K562 (cell line): ENCODE data around the gene AGAP1. TPM values are rescaled to one million over a fixed set of nuclear protein-coding genes. Genes with fewer than 3 reads are reported as not detected.
A peak's percentile ranks its signal among the peaks of the same experiment; 100 is the strongest.

Source experiments
- ATAC-seq: fragments of 200-7000 bp; cut with Tn5 transposase; 3 replicates; pipeline ENCODE4 v1.9.1; 2020; ENCODE audit warnings: moderate library complexity
- BruUV-seq: library from RNA; stranded (reverse); fragments of 400-500 nt; replicated peaks from 2 replicates; lab custom pipeline; 2021; lab: Mats Ljungman, UMichigan
- CTCF ChIA-PET: fragments of 300-600 bp; formaldehyde crosslinking; extraction: SDS; loops from one replicate; lab custom pipeline; 2021; ENCODE audit warnings: low intra/inter-chr PET ratio; lab: Yijun Ruan, JAX
- POLR2A ChIA-PET: fragments of 300-600, 350-650 bp; sonication (Branson Sonifier 250); formaldehyde crosslinking; extraction: SDS; loops from one replicate; lab custom pipeline; 2021; ENCODE audit warnings: antibody characterized with exemption, inconsistent platforms; lab: Yijun Ruan, JAX
- DNase-seq, 4 experiments: peaks; one replicate each; pipeline versions ENCODE4 v3.0.0 to v3.0.0-alpha.2; 2011 to 2018; ENCODE audit warnings: low spot score in 3 of 4, mixed read lengths in 3 of 4; ENCODE audit errors: extremely low read depth in 1 of 4
- FAIRE-seq: peaks from 2 replicates; lab custom pipeline; 2011; peaks lifted over from hg19 to GRCh38; lab: Jason Lieb, UNC
- H2AFZ ChIP-seq: 2 replicates; pipeline ENCODE4 v1.6.0; 2011; ENCODE audit warnings: low read depth, low read length, control low read depth, inconsistent platforms
- H3K27ac ChIP-seq: fragments of 200-600 bp; 3 replicates; pipeline ENCODE4 v1.8.0; 2011; ENCODE audit warnings: low read depth, mild to moderate bottlenecking, control low read depth, inconsistent platforms, low read length, moderate library complexity, mixed read lengths; ENCODE audit errors: extremely low read depth
- H3K27me3 ChIP-seq, 2 experiments: fragments of 300-600 bp in 1 of 2; 2 replicates in 1 of 2; 3 replicates in 1 of 2; pipeline versions ENCODE4 v1.6.0 to v1.8.0; 2011; ENCODE audit warnings: inconsistent platforms in 2 of 2, low read length in 2 of 2, mild to moderate bottlenecking in 1 of 2, mixed read lengths in 1 of 2, moderate library complexity in 1 of 2; ENCODE audit not compliant: control insufficient read depth in 2 of 2, insufficient read depth in 2 of 2
- H3K36me3 ChIP-seq: fragments of 300-600 bp; 3 replicates; pipeline ENCODE4 v1.8.0; 2011; ENCODE audit warnings: mild to moderate bottlenecking, low read length, inconsistent platforms; ENCODE audit not compliant: control insufficient read depth, insufficient read depth
- H3K4me1 ChIP-seq, 2 experiments: fragments of 200-600 bp in 1 of 2; replicated peaks in 1 of 2; 2 replicates in 1 of 2; 3 replicates in 1 of 2; pipeline versions ENCODE4 v1.5.1 to v1.8.0; 2011; ENCODE audit warnings: inconsistent platforms in 2 of 2, low read length in 2 of 2, mild to moderate bottlenecking in 1 of 2, mixed read lengths in 1 of 2, moderate library complexity in 1 of 2; ENCODE audit not compliant: control insufficient read depth in 2 of 2, insufficient read depth in 2 of 2
- H3K4me2 ChIP-seq: 2 replicates; pipeline ENCODE4 v1.6.1; 2011; ENCODE audit warnings: low read length, control low read depth, inconsistent platforms, mixed read lengths; ENCODE audit not compliant: insufficient read depth
- H3K4me3 ChIP-seq: fragments of 200-600 bp; sonication (generic), shearing (Covaris generic); 2 replicates; pipeline ENCODE4 v1.5.1; 2016; ENCODE audit warnings: control low read depth, inconsistent platforms
- H3K79me2 ChIP-seq: fragments of 200-600 bp; 3 replicates; pipeline ENCODE4 v1.8.0; 2011; ENCODE audit warnings: low read length, inconsistent platforms; ENCODE audit not compliant: control insufficient read depth, insufficient read depth
- H3K9ac ChIP-seq, 2 experiments: 2 replicates each; pipeline versions ENCODE4 v1.6.0 to v1.6.1; 2011; ENCODE audit warnings: low read depth in 2 of 2, low read length in 2 of 2, control low read depth in 1 of 2, inconsistent platforms in 1 of 2, mild to moderate bottlenecking in 1 of 2, mixed read lengths in 1 of 2; ENCODE audit not compliant: insufficient read depth in 1 of 2
- H3K9me1 ChIP-seq: one replicate; pipeline ENCODE4 v1.6.0; 2011; ENCODE audit warnings: inconsistent platforms, mild to moderate bottlenecking, low read length, moderate library complexity; ENCODE audit not compliant: control insufficient read depth, insufficient read depth
- H3K9me3 ChIP-seq: replicated peaks from 2 replicates; pipeline ENCODE4 v1.5.1; 2011; ENCODE audit warnings: low read depth, low read length, inconsistent platforms; ENCODE audit not compliant: control insufficient read depth, insufficient read depth
- H4K20me1 ChIP-seq: replicated peaks from 2 replicates; pipeline ENCODE4 v1.6.1; 2011; ENCODE audit warnings: low read length, inconsistent platforms, mixed read lengths; ENCODE audit not compliant: control insufficient read depth, insufficient read depth
- CTBP1 ChIP-seq: fragments of 450-650 bp; IDR thresholded peaks from 2 replicates; pipeline ENCODE4 v1.6.1; 2016; ENCODE audit warnings: borderline replicate concordance
- HMG20B ChIP-seq: fragments of 250-450 bp; sonication (Bioruptor Pico); IDR thresholded peaks from 2 replicates; pipeline ENCODE4 v1.5.0; 2021; ENCODE audit warnings: mild to moderate bottlenecking
- RBFOX2 ChIP-seq: fragments of 200-400 bp; formaldehyde crosslinking; IDR thresholded peaks from 2 replicates; pipeline ENCODE4 v1.6.1; 2017; ENCODE audit warnings: low read depth, mild to moderate bottlenecking, low read length, moderate library complexity
- SMAD3 ChIP-seq: fragments of 450-650 bp; formaldehyde crosslinking; conservative IDR thresholded peaks from 2 replicates; pipeline ENCODE4 v1.4.0; 2020; ENCODE audit warnings: mild to moderate bottlenecking
- WGBS: fragments of 100-300 bp; shearing (Covaris generic); methylation state at CpG from one replicate; pipeline ENCODE4 v1.1.6; 2016; ENCODE audit warnings: low coverage, mixed read lengths; ENCODE audit not compliant: insufficient coverage; ENCODE audit errors: missing lambda C conversion rate; 5-methylcytosine and 5-hydroxymethylcytosine counted together
- in situ Hi-C: fragments of 300-500 bp; cut with MboI; formaldehyde crosslinking; loops from 4 replicates; pipeline ENCODE4 v1.15.0; 2018; ENCODE audit warnings: inconsistent platforms, mixed read lengths
- intact Hi-C: fragments of 100-400 bp; cut with micrococcal nuclease; formaldehyde crosslinking; loops from 2 replicates; pipeline ENCODE4 v1.14.2; 2022
- polyA plus RNA-seq, 8 experiments: library from polyadenylated mRNA; depleted of rRNA in 4 of 8; stranded (reverse) in 5 of 8; unstranded in 3 of 8; fragments of >200 nt; fragmentation: Nextera tagmentation in 2 of 8; fragmentation: Illumina TruSeq in 1 of 8; extraction: Ambion mirVana in 2 of 8; extraction: Trizol in 1 of 8; gene quantifications; 2 replicates each; pipeline versions ENCODE4 v1.2.1 to v1.2.3, GENCODE V29; 2011 to 2014; ENCODE audit warnings: inconsistent platforms in 1 of 8, missing spikeins in 1 of 8
- total RNA-seq, 7 experiments: library from RNA; depleted of rRNA in 6 of 7; stranded (reverse); fragments of >200 nt in 6 of 7; fragmentation: Illumina TruSeq in 2 of 7; extraction: Trizol in 2 of 7; gene quantifications; 2 replicates each; pipeline versions ENCODE4 v1.2.1 to v1.2.3, GENCODE V29; 2011 to 2021; ENCODE audit warnings: low replicate concordance in 1 of 7
- TF ChIP-seq, protein P1 (sequence below): sonication (generic); formaldehyde crosslinking; IDR thresholded peaks from 2 replicates; pipeline ENCODE4 v1.8.0; 2023; ENCODE audit warnings: missing genetic modification reagents, mild to moderate bottlenecking, borderline replicate concordance
- TF ChIP-seq, protein P2 (sequence below): sonication (generic); formaldehyde crosslinking; IDR thresholded peaks from 2 replicates; pipeline ENCODE4 v1.5.0; 2020; ENCODE audit warnings: missing genetic modification reagents
- TF ChIP-seq, protein P3 (sequence below): sonication (generic); formaldehyde crosslinking; IDR thresholded peaks from 2 replicates; pipeline ENCODE4 v1.9.0; 2022; ENCODE audit warnings: mild to moderate bottlenecking, missing genetic modification reagents

Gene AGAP1
- total and polyA plus RNA-seq, 9 of the 15 experiments (the other 6 are each of a cell fraction or from before 2014, with no cell fraction given): 1.3 to 24.0 (median 10.6) TPM

DNA sequence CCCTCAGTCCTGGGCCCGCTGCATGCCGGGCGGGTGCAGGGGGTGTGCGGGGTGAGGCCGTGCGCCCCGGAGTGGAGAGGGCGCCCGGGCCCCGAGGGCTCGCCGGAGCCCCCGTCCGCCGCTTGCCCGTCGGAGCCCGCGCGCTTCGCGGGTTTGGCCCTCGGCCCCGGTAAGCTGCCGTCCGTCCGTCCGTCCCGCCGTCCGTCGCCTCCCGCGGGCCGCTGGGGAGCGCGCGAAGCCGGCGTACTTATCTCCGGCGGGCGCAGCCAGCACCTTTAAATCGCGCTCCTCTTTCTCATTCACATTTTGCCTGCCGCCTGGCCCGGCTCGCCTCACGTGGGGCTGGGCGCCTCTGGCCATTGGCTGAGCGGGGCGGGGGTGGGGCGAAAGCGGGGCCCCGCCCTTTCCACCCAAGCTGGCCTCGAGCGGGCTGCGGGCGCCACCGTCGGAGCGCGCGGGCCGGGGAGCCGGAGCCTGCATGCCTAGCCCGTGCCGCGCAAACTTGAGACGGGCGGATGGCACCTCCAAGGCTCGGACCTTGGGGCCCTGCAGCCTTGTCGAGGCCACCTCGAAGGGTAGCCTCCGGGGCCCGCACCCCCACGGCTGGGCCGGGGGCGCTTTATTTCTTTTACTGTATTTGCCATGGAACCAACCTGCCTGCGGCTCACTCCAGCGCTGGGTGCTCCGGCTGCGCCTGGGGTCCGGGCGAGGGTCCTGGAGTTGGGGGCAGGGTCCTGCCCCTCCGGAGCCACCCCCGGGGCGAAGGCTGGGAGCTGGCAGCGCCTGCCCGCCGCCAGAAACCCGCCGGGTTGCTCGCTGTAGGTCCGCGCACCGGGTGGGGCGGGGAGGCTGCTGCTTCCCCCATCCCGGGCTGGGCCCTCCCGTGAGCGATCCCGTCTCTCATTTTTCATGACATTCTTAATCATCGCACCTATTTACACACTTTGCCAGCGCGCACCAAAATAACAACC is 674.6 kb downstream of the AGAP1 start, which contains the start of gene GBX2:
Gene GBX2 (minus strand): TSS at position 277 of the 971 bp plus-strand sequence. CDS start 415 bp downstream, outside the sequence.
- Histone ChIP-seq H4K20me1 (no peaks in the 10 kb centered on the region), H3K36me3 (no peaks in the 10 kb centered on the region), H3K4me3 (peak within 1 kb of the TSS; percentile 46), H3K4me2 (peak within 1 kb of the TSS; percentile 66; the same call in 1 of the 2 replicates), H2AFZ (peak within 1 kb of the TSS; percentile 81), H3K27ac (no peak within 1 kb of the TSS), H3K27me3 (peaks cover 0 to 7% of the 10 kb centered on the region in 2 experiments; a peak in 2 of 5 replicates), H3K9ac (peak within 1 kb of the TSS in 1 of 2 experiments; percentile 89; a peak in 2 of 4 replicates), H3K9me3 (no peaks in the 10 kb centered on the region), H3K9me1 (no peaks in the 10 kb centered on the region), H3K79me2 (no peaks in the 10 kb centered on the region), H3K4me1 (peaks cover 0 to 25% of the 10 kb centered on the region in 2 experiments; a peak in 2 of 5 replicates)
- BruUV-seq: no TSS peak
- ChIA-PET POLR2A (interaction anchor here (0.7 to 0.8 kb wide), 3 partner anchors 10 to 620 kb away, joined by 3 read pairs; no protein-coding TSS in a partner anchor), CTCF (interaction anchor here (1.1 to 1.3 kb wide), 2 partner anchors 390 to 403 kb away, joined by 3 to 5 read pairs; no protein-coding TSS in a partner anchor)
- FAIRE-seq: no peak
- DNase-seq: peak; percentile 77 to 94 (median 92)
- in situ Hi-C loops: no loop called here
- 24% methylated on average over 23 of the region's 105 CpGs for WGBS
- intact Hi-C loops: no loop called here
- peak; percentile 97 for ATAC-seq
- TF ChIP-seq, protein P1, sequence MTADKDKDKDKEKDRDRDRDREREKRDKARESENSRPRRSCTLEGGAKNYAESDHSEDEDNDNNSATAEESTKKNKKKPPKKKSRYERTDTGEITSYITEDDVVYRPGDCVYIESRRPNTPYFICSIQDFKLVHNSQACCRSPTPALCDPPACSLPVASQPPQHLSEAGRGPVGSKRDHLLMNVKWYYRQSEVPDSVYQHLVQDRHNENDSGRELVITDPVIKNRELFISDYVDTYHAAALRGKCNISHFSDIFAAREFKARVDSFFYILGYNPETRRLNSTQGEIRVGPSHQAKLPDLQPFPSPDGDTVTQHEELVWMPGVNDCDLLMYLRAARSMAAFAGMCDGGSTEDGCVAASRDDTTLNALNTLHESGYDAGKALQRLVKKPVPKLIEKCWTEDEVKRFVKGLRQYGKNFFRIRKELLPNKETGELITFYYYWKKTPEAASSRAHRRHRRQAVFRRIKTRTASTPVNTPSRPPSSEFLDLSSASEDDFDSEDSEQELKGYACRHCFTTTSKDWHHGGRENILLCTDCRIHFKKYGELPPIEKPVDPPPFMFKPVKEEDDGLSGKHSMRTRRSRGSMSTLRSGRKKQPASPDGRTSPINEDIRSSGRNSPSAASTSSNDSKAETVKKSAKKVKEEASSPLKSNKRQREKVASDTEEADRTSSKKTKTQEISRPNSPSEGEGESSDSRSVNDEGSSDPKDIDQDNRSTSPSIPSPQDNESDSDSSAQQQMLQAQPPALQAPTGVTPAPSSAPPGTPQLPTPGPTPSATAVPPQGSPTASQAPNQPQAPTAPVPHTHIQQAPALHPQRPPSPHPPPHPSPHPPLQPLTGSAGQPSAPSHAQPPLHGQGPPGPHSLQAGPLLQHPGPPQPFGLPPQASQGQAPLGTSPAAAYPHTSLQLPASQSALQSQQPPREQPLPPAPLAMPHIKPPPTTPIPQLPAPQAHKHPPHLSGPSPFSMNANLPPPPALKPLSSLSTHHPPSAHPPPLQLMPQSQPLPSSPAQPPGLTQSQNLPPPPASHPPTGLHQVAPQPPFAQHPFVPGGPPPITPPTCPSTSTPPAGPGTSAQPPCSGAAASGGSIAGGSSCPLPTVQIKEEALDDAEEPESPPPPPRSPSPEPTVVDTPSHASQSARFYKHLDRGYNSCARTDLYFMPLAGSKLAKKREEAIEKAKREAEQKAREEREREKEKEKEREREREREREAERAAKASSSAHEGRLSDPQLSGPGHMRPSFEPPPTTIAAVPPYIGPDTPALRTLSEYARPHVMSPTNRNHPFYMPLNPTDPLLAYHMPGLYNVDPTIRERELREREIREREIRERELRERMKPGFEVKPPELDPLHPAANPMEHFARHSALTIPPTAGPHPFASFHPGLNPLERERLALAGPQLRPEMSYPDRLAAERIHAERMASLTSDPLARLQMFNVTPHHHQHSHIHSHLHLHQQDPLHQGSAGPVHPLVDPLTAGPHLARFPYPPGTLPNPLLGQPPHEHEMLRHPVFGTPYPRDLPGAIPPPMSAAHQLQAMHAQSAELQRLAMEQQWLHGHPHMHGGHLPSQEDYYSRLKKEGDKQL (CRISPR knock-in tag): no peak
- peak; percentile 38 for TF ChIP-seq CTBP1
- TF ChIP-seq, protein P2, sequence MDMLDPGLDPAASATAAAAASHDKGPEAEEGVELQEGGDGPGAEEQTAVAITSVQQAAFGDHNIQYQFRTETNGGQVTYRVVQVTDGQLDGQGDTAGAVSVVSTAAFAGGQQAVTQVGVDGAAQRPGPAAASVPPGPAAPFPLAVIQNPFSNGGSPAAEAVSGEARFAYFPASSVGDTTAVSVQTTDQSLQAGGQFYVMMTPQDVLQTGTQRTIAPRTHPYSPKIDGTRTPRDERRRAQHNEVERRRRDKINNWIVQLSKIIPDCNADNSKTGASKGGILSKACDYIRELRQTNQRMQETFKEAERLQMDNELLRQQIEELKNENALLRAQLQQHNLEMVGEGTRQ (CRISPR knock-in tag): peak; percentile 97
- no peak for TF ChIP-seq HMG20B (CRISPR knock-in tag)
- TF ChIP-seq SMAD3: no peak
- TF ChIP-seq RBFOX2: 0 out of 2 replicates have a peak, but pooled peaks have one; percentile 37
- TF ChIP-seq, protein P3, sequence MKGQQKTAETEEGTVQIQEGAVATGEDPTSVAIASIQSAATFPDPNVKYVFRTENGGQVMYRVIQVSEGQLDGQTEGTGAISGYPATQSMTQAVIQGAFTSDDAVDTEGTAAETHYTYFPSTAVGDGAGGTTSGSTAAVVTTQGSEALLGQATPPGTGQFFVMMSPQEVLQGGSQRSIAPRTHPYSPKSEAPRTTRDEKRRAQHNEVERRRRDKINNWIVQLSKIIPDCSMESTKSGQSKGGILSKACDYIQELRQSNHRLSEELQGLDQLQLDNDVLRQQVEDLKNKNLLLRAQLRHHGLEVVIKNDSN (CRISPR knock-in tag): peak; percentile 92
